NOMO-1 treated with DMSO at 0.1 percent for 48 hours (cell line): ENCODE results near the gene OR51V1.

Experiments used
- DNase-seq: peaks from one replicate; lab custom pipeline; 2025; ENCODE audit not compliant: unreplicated experiment; lab: John Stamatoyannopoulos, UW

The OR51V1 gene

GRCh38 chr11:5231111-5231510 lies 30.6 kb upstream of the OR51V1 start:
- no peak for DNase-seq

GRCh38 chr11:5230266-5230665 lies 29.8 kb upstream of the OR51V1 start:
- DNase-seq, result no peak

- DNase-seq, result no peak
Observed at GRCh38 chr11:5229796-5230195, 29.3 kb upstream of the OR51V1 start.

DNA sequence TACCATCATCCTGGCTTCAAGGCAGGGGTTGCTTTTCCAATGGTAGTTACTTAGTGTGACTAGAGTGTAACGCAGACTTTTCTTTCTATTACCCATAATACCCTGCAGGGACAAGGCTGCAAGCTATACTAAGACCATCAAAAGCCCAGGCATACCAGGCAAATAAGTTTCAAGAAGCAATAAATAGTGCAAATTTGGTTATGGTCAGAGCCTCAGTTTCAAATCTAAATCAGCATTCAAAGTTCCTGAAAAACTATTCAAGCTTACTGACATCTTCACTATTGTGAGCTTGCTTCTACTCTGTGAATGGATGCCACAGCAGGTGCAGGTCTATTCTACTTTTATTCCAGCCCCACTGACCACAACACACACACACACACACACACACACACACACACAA lies 28.9 kb upstream of the OR51V1 start:
- no peak for DNase-seq

DNA sequence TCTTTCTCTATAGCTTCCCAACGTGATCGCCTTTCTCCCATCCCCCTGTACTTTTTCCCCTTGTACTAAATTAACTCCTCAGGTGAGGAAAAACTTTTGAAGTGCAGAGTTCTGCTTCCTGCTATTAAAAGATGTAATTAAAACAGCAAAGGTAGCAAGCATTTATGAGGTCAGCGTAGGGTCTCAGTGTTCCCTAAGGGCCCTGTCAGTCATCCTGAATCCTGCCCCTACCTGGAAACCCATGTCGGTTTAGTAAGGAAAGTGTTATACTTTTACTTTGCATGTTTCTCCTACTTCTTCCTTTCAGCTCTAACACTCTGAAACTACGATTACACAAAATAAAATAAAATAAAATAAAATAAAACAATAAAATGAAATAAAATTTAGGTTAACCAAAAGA lies 27.6 kb upstream of the OR51V1 start:
- no peak for DNase-seq

- DNase-seq, result no peak
Observed at GRCh38 chr11:5227681-5228080, 27.2 kb upstream of the OR51V1 start.

DNA sequence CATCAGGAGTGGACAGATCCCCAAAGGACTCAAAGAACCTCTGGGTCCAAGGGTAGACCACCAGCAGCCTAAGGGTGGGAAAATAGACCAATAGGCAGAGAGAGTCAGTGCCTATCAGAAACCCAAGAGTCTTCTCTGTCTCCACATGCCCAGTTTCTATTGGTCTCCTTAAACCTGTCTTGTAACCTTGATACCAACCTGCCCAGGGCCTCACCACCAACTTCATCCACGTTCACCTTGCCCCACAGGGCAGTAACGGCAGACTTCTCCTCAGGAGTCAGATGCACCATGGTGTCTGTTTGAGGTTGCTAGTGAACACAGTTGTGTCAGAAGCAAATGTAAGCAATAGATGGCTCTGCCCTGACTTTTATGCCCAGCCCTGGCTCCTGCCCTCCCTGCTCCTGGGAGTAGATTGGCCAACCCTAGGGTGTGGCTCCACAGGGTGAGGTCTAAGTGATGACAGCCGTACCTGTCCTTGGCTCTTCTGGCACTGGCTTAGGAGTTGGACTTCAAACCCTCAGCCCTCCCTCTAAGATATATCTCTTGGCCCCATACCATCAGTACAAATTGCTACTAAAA lies 26.3 kb upstream of the OR51V1 start, which contains the start of gene HBB:
HBB (minus strand) TSS at position 340 of the 579 bp plus-strand sequence; CDS start at position 290, 50 bp downstream.
- peak; percentile 51 for DNase-seq

DNA sequence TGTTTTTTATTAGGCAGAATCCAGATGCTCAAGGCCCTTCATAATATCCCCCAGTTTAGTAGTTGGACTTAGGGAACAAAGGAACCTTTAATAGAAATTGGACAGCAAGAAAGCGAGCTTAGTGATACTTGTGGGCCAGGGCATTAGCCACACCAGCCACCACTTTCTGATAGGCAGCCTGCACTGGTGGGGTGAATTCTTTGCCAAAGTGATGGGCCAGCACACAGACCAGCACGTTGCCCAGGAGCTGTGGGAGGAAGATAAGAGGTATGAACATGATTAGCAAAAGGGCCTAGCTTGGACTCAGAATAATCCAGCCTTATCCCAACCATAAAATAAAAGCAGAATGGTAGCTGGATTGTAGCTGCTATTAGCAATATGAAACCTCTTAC lies 25.0 kb upstream of the OR51V1 start:
- no peak for DNase-seq

GRCh38 chr11:5224538-5225479 lies 24.3 kb upstream of the OR51V1 start:
- no peak for DNase-seq

GRCh38 chr11:5223686-5224085 lies 23.2 kb upstream of the OR51V1 start:
- no peak for DNase-seq

DNA sequence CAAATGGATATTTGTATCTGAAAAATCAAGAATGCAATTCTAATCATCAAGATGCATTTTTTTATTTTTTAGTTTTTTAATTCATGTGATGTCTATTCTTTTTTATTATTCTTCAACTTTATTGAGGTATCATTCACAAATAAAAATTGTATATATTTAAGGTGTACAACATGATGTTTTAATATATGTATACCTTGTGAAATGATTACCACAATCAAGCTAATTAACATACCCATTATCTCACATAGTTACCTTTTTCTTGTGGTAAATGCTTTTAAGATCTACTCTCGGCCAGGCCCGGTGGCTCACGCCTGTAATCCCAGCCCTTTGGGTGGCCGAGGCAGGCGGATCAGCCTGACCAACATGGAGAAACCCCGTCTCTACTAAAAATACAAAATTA lies 22.7 kb upstream of the OR51V1 start:
- no peak for DNase-seq

- DNase-seq, result no peak
Observed at GRCh38 chr11:5210376-5210885, 9.9 kb upstream of the OR51V1 start.

DNA sequence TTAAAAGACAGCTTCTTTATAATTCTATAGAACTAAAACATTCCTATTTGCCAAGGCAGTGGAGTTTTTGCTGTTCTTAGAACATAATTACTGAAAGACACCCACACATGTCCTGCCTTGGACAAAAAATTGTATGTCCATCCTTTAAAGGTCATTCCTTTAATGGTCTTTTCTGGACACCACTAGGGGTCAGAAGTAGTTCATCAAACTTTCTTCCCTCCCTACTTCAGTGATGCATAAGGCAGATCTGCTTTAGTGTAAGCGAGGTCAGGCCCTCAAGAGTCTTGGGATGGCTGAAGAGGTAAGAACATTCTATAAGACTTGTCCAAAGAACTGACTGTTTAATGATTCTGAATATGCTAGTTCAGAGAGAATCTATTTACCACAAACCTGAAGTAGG lies 4.3 kb upstream of the OR51V1 start:
- peak; percentile 30 for DNase-seq

GRCh38 chr11:5203366-5203765 lies 2.9 kb upstream of the OR51V1 start:
- DNase-seq, result no peak

DNA sequence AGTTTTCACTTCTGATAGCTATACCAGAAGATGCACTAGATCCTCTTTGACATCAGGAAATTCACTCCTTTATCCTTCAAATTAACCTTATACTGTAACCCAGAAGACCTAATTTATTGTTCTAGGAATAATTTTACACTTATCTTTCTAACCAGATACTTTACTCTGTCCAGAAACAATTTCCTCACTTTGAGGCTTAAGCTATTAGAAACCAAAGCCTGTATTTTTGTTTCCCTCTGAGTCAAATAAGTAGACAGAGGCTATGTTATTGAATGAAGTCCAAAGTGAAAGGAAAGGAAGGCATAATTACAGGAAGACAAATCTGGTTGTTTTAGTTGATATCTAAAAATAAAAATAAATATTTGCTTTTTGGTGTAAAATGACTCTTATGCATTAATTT lies 2.2 kb downstream of the OR51V1 start:
- no peak for DNase-seq

- DNase-seq, result no peak
Observed at GRCh38 chr11:5197536-5197935, 2.9 kb downstream of the OR51V1 start.

DNA sequence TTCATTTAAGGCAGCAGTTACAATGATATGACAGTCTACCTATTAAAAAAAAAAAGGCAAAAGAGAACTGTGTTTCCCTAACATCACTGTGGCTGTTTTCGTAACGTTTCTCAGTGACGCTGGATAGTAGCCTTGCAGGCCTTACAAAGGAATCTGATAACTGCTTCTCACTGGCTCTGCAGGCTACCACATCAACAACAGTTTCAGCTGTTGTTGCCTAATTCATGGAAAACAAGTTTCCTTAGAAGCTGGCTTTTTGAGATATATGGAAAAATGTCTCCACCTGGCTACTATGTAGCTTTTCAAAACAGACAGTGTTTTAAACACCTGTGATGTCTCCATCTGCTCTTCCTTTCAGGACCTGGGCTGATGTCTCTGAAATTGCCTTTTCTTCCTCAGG lies 3.8 kb downstream of the OR51V1 start:
- no peak for DNase-seq

- no peak for DNase-seq
Observed at GRCh38 chr11:5196067-5196466, 4.4 kb downstream of the OR51V1 start.

DNA sequence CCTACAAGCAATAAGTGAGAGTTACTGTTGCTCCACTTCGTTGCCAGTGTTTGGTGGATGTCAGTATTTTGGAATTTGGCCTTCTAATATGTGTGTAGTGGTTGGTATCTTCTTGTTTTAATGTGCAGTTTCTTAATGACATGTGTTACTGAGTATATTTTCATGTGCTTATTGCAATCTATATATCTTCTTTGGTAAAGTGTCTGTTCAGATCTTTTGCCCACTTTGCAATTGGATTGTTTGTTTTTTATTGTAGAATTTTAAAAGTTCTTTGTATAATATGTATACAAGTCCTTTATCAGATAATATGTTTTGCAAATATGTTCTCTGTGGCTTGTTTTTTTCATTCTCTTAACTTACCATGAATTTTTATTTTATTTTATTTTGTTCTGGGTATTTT lies 7.7 kb downstream of the OR51V1 start:
- DNase-seq, result no peak

DNA sequence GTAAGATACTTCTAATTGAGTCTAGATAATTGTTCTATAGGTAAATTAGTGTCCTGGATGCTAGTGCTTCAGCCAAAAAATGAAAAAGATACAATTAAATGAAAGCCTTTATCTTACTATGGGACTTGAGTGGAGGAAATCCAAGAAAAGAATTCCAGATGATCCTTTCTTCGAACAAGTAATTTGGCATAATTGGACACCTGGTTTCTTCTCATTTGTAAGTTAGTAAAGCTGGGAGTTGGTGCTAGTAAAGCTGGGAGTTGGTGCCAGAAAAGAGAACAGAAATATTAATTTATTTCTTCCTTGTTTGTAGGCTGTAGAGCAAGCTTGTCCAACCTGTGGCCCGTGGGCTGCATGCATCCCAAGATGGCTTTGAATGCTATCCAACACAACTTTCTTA lies 12.3 kb downstream of the OR51V1 start:
- DNase-seq, result no peak

GRCh38 chr11:5178046-5178837 lies 22.2 kb downstream of the OR51V1 start:
- DNase-seq, result no peak
